ENCODE data around the gene ARHGEF10L. TPM values are rescaled to one million over a fixed set of nuclear protein-coding genes. Genes with fewer than 3 reads are reported as not detected.

ARHGEF10L gene
- total RNA-seq, 4 donors from 2014 or later: 30.0 to 61.4 (median 44.7) TPM

DNA sequence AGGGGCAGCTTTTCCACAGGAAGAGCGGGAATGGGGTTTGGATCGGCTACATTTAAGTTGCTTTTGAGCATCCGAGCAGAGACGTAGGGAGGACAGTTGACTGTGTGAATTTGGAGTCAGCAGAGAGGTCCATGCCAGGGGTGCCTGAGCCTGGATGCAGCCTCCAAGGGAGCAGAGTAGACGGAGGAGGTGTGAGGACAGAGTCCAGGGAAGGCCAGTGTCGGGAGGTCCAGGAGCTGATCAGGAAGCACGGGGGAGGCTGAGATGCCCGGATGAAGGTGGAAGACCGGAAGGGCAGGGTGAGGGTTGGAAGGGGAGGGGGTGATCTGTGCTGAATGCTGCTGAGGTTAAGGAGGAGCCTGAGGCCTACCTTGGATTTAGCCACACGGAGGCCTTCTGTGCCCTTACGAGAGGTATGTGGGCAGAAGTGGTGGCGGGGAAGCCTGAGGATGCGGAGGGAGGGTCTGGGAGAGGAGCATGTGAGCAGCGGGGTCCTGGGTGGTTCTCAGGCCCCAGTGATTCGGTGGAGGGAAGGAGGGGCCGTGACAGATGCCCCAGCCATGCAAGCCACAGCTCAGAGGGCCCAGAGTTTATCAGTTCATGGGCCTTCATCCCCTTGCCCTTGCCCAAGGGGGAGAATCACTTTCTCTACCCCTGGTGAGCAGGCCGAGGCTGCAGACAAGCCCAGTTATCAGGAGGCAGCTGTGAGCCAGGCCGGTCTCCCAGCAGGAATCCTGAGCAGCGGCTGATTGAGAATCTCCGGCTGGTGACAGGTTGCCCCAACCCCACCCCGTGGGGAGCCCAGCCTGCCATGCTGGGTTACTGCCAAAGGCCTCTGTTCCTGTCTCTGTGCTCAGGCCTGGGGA is 161.7 kb downstream of the ARHGEF10L start:
- WGBS, 2 donors: 79 to 80% methylated on average over 13 to 16 of the region's 21 CpGs
- Histone ChIP-seq H3K27ac (no peak overlapping the region), H3K4me3 (no peak overlapping the region), H3K36me3 (peaks cover 0 to 27% (median 10%) of the 10 kb centered on the region in 3 donors), H3K9me3 (no peaks in the 10 kb centered on the region), H3K4me1 (peaks cover 0 to 4% (median 0%) of the 10 kb centered on the region in 3 donors), H3K27me3 (peaks cover 0 to under 1% (median 0%) of the 10 kb centered on the region in 4 donors)
- intact Hi-C loops (cut with DNase I): no loop called here
- no peak for TF ChIP-seq POLR2A (IDR thresholded peaks at IDR 0.05)
- TF ChIP-seq, protein P1, sequence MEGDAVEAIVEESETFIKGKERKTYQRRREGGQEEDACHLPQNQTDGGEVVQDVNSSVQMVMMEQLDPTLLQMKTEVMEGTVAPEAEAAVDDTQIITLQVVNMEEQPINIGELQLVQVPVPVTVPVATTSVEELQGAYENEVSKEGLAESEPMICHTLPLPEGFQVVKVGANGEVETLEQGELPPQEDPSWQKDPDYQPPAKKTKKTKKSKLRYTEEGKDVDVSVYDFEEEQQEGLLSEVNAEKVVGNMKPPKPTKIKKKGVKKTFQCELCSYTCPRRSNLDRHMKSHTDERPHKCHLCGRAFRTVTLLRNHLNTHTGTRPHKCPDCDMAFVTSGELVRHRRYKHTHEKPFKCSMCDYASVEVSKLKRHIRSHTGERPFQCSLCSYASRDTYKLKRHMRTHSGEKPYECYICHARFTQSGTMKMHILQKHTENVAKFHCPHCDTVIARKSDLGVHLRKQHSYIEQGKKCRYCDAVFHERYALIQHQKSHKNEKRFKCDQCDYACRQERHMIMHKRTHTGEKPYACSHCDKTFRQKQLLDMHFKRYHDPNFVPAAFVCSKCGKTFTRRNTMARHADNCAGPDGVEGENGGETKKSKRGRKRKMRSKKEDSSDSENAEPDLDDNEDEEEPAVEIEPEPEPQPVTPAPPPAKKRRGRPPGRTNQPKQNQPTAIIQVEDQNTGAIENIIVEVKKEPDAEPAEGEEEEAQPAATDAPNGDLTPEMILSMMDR (IDR thresholded peaks at IDR 0.05): no peak
- DNase-seq: no peak

DNA sequence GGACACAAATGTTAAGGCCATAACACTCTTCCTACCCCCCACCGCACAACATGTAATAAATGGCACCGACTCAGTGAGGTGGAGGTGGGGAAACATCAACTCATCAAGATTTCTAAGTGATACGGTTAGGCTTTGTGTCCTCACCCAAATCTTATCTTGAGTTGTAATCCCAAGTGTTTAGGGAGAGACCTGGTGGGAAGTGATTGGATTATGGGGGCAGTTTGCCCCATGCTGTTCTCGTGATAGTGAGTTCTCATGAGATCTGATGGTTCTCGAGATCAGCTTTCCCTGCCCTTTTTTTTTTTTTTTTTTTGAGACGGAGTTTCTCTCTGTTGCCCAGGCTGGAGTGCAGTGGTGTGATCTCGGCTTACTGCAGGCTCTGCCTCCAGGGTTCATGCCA is 164.7 kb downstream of the ARHGEF10L start:
- intact Hi-C loops (cut with DNase I): no loop called here
- no peak for DNase-seq
- Histone ChIP-seq H3K9me3 (no peaks in the 10 kb centered on the region), H3K4me1 (peaks cover 0 to 4% (median 0%) of the 10 kb centered on the region in 3 donors), H3K4me3 (no peak overlapping the region), H3K27me3 (peaks cover 0 to 19% (median 0%) of the 10 kb centered on the region in 4 donors), H3K36me3 (no peaks in the 10 kb centered on the region), H3K27ac (no peak overlapping the region)
- TF ChIP-seq, protein P1 (IDR thresholded peaks at IDR 0.05): no peak
- TF ChIP-seq POLR2A (IDR thresholded peaks at IDR 0.05): no peak
- 76 to 85% methylated on average over 6 to 7 of the region's 7 CpGs for WGBS, 2 donors

DNA sequence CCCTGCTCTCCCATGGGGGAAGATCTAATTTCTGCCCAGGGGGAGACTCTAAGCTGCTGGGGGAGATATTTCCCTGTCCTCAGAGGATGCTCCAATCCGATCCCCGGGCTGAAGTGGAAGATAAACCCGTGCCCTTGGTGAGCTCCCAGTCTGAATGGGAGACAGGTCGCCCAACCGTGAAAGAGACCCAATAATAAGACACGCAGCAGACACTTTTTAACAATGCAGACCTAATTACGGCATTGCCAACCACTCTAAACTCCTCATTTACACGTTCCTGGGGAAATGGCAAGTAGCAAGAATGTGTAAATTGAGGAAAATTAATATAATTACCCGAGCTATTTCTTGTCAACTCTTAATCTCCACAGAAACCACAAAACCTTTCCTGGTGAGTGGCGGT is 166.9 kb downstream of the ARHGEF10L start:
- no peak overlapping the region for H3K4me3 ChIP-seq
- peaks cover 0 to 19% (median 0%) of the 10 kb centered on the region in 4 donors for H3K27me3 ChIP-seq
- TF ChIP-seq, protein P1 (IDR thresholded peaks at IDR 0.05): no peak
- no peak for TF ChIP-seq POLR2A (IDR thresholded peaks at IDR 0.05)
- H3K36me3 ChIP-seq: no peaks in the 10 kb centered on the region
- 55 to 61% methylated on average over 8 to 10 of the region's 10 CpGs for WGBS, 2 donors
- DNase-seq: no peak
- no peaks in the 10 kb centered on the region for H3K4me1 ChIP-seq
- no peak overlapping the region for H3K27ac ChIP-seq
- intact Hi-C loops (cut with DNase I): no loop called here
- H3K9me3 ChIP-seq: peaks cover 0 to 4% (median 0%) of the 10 kb centered on the region in 3 donors

DNA sequence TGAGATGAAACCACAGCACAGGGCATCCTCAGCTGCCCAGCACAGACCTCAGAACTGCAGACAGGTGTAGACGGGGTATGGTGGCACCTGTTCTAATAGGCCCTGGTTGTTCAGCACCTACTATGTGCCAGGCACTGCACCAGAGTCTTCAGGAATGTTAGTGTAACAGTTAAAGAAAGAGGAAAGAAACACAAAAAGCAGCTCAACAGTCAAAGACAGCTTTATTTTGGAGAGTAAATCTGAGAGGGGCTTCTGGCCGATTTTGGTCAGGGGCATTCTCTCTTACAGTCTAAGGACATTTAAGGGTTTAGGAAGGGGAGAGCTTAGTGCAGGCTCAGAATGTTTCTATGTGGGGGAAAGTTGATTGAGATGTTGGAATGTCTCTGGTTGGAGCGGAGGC is 170.5 kb downstream of the ARHGEF10L start:
- Histone ChIP-seq H3K4me1 (no peaks in the 10 kb centered on the region), H3K36me3 (no peaks in the 10 kb centered on the region), H3K9me3 (peaks cover 0 to 4% (median 0%) of the 10 kb centered on the region in 3 donors), H3K27ac (no peak overlapping the region), H3K27me3 (peaks cover 0 to 31% (median 0%) of the 10 kb centered on the region in 4 donors), H3K4me3 (no peak overlapping the region)
- 75 to 79% methylated on average over 3 of the region's 3 CpGs for WGBS, 2 donors
- intact Hi-C loops (cut with DNase I): no loop called here
- TF ChIP-seq, protein P1 (IDR thresholded peaks at IDR 0.05): no peak
- no peak for TF ChIP-seq POLR2A (IDR thresholded peaks at IDR 0.05)
- DNase-seq: no peak

DNA sequence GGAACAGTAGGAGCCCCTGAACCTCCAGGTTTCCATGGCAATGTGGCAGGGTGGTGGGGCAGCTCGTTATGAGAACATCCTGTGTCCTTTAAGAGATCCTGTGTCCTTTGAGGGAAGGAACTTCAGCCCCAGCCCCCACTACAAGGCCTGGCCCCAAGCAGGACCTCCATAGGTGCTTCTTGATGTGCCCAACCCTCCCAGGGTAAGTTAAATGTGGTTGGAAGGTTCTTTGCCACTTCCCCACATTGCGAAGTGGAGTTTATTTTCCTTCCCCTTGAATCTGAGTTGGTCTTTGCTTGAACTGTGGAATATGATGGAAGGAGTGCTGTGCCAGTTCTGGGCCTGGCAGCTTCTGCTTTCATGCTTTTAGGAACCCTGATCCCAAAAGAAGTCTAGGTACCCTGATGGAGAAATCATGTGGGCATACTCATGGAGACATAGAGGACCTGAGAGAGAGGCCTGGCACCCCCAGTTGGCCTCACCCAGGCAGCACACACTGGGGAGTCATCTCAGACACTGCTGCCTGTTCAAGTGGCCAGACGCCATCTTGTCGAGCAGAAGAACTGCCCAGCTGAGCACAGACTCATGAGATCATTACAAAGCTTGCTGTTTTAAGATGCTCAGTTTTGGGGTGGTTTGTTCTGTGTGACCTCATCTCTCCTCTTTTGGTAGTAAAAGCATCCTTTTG is 171.5 kb downstream of the ARHGEF10L start:
- intact Hi-C loops (cut with DNase I): no loop called here
- no peak for DNase-seq
- no peaks in the 10 kb centered on the region for H3K4me1 ChIP-seq
- peaks cover 0 to 4% (median 0%) of the 10 kb centered on the region in 3 donors for H3K9me3 ChIP-seq
- H3K36me3 ChIP-seq: no peaks in the 10 kb centered on the region
- TF ChIP-seq, protein P1 (IDR thresholded peaks at IDR 0.05): no peak
- TF ChIP-seq POLR2A (IDR thresholded peaks at IDR 0.05): no peak
- no peak overlapping the region for H3K4me3 ChIP-seq
- WGBS, 2 donors: 70 to 78% methylated on average over 3 of the region's 4 CpGs
- no peak overlapping the region for H3K27ac ChIP-seq
- H3K27me3 ChIP-seq: peaks cover 0 to 34% (median 0%) of the 10 kb centered on the region in 4 donors
